ENCODE results near the gene MID1.

Gene MID1

DNA sequence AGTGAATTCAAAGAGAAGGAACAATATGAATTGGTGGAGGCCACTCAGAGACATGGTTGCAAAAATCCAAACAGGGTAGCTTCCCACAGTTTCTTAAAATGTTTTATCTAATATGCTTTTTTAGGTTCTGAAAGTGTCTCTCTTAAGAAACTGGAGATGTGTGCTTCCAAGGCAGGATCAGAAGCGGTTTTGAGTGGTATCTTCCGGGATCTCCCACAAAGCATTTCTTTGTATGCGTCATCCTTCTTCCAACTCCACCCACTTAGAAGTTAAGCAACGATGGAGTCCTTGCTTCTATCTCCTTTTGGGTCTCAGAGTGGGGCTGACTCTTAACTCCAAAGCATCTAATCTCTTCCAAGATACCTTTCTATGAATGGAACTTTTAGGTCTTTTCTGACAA lies 196.7 kb downstream of the MID1 start:
- no peak for DNase-seq

DNA sequence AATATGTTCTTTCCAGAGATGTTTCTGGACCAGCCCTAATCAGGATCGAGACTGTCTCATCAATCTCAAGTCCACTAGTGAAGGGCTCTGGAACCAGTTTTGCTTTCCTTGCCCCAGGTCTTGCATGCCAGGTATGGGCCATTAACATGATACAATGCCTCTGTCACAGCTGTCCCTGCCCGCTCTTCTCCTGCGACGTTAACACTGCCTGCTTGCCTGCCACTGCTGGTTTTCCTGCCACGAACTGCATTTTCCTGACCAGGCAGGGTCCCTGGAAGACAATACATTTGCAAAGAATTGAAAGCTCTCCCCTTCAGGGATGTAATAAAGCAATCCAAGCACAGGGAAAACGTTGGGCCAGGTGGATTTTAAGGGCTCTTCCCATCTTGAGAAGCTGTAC lies 200.3 kb downstream of the MID1 start:
- DNase-seq: no peak

DNA sequence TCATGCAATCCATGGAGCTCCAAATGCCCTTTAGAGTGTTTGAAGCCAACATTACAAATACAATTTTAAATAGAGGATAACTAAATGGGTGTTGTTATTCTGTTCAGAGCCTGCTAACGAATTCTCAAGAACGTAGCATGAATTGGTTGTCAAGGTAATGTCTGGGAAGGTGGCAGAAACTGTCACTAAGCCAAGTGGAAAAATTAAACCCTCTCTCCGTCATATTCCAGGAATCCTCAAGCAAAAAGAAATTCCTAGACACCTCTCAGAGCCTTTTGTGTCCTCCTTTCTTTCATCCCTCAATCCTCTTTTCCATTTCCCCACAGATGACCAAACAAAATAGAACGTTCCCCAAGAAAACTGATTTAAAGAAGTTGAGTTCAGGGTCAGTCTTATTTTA lies 204.0 kb downstream of the MID1 start:
- DNase-seq: no peak

DNA sequence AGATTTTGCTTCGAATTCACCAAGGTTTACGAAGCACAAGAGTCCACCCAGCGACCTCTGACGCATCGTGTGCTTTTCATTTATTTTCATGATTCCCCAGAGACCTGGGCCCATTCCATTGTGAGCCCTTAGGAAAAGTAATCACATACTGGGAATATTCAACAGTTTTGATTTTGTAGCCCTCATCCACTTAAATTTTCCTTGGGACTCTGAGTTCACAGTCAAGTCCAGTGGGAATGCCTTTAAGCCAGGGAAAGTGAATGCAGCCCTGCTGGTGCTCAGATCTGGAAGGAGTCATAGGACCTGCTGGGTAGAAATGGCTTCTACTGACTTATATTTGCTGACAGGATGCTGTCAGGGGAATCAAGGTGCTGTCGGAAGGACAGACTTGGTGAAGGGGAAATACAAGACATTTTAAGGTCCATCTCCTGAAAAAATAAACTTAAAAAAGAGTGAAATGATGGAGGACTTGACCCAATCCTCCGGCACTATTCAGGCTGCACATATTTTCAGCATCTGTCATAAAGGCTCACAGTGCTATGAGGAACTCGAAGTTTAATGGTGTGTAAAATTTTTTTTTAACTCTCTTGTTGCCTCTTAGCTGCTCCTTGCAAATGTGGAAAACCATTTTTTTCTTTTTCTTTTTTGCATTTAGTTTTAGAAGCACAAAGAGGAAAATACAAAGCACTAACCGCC lies 204.9 kb downstream of the MID1 start:
- DNase-seq: no peak

DNA sequence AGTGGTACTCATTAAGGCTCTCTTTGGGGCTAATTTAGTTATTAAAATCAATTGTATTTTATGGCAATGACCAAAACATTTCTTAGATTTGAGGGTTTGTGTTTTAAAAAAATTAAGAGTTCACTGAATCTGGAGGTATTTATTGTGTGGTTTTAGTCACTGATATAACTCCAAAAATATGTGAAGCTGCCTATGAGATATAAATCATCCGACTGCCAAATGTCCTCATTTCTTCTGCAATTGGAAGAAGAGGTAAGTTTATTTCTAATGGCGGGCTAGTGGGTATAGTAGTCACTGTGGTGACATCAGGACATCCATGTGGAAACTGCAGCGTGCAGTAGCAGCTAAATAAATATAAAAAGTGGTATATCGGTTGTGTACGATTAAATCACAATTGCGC lies 205.5 kb downstream of the MID1 start:
- no peak for DNase-seq

DNA sequence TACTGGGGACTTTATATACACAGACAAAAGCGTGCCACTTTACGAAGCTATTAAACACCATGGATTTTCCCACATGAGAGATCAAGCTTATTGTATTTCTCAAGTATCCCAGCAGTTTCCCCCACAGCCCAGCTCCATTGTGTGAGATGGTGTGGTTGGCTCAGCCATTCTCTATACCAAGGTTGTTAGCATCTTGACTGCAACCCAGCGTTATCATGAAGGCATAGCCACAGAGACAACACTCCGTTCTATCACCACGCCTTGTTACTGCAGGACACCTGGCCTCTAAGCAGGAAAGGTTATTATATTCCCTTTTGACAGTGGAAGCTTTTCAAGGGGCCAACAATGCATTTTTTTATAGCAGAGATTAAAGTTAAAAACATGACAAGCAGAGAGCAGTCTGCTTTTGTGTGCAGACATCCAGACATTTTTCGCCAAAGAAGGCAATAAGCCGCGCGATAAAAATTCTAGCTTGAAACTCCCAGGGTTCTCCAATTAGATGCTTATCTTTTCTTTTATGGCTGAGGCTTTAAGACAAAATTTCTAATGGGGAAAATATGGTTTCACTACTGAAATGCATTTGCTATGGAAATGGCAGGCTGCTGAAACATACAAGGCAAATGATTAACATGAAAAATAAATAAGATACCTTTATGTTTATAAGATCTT lies 206.1 kb downstream of the MID1 start:
- no peak for DNase-seq

DNA sequence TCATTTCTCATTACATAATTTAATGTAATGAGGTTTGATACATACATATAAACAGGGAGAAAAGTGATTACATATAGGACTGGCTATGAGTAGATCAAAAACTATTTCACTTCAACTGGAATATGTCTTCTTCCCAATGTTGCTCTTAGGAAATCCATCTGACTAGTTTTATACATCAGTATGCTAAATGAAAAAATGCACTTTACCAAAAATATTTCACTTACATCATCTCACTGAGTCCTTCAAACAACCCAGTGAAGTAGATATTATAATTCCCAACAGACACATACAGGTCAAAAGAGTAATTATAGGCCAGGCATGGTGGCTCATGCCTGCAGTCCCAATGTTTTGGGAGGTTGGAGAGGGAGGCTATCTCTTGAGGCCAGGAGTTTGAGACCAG lies 215.9 kb downstream of the MID1 start:
- DNase-seq: no peak

DNA sequence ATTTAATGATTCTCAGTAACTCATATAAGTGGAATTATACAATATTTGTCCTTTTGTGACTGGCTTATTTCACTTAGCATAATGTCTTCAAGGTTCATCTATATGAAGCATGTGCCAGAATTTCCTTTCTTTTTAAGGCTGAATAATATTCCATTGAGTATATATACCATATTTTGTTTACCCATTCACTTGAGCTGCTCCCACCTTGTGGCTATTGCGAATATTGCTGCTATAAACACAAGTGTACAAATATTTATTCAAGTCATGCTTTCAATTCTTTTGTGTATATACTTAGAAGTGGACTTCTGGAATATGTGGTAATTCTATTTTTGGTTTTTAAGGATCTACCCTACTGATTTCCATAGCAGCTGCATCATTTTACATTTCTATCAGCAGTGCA lies 219.1 kb downstream of the MID1 start:
- no peak for DNase-seq

DNA sequence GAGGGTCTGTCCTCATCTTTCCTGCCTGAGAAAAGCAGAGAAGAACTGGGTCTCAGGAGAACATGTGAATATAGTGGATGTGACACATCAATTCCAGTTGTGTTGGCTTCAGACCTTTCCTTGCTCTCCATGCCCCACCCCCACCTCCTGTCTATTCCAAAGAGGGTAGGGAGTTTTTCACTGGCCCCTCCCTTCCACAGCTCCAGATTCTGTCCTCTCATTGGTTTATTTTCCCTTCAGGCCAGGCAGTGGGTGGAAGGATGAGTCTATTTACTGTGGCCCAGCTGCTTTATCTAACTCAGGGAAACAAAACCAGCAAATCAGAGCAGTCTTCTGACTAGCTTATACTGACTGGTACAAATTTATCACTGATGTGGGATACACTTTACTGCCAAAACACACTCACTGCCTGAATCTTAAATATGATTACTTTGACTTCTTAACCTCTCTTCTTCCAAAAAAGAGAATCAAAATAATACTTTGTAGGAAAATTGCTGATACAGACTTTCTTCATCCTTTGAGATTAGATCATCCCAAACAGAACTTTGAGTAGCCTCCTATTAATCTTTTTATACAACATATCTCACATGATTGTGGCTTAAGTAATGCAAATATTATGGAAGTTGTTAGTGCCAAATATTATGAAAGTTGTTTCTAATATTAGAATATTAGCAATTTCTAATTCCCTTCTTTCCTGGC lies 221.2 kb downstream of the MID1 start:
- no peak for DNase-seq

DNA sequence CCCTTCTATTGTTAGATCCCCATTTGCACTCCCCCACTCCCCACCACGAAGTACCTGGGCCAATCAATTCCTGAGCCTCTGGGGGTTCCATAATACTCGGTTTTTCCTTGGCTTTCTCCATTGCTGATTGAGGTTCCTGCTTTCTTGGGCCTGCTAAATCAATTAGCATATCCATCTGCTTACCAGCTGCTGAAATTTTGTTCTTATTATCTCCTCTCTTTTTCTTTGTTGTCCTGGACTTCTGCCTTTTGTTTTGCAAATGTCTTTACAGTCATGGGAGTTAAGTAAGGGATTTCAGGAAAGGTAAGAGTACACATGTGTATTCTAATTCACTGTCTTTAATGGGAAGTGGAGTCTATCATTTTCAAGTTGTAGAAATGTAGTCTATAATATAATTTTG lies 222.2 kb downstream of the MID1 start:
- no peak for DNase-seq

DNA sequence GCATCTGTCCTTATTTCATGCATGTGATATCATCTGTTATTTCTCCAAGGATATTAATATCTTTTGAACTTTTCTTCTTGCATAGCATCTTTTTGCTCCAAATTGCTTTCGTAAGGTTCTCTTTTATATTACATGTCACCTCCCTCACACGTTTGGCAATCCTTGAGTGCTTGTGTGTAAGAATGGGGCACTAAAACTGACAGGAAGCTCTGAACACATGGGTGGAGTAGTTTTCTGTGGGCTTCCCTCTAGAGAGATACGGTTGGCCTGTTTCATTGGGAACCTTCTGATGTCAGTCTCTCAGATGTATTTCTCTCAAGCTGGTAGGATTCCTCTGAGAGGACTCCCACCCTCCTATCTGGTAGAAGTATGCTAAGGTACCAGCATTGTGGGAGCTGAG lies 223.0 kb downstream of the MID1 start:
- DNase-seq: no peak

DNA sequence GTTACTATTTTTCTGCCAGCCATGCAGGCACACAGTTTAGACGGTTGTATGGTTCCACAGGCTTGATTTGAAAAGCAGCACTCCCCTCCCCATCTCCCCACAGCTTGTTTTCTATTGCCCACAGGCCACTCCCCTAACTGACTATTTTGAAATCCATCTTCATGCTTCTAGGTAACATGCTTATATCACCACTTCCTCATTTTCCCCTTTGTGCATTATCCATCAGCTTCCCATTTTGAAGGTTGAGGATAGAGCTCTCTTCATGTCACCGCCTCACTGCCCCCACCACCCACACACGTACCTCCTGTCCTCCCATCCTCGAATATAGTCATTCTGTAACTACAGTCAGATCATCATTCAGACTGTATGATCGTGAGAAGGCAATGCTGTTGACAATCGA lies 224.7 kb downstream of the MID1 start:
- DNase-seq: no peak
